AG20443 (cell line): ENCODE results near the gene TBC1D22A.

Source experiments
- DNase-seq: peaks from one replicate; pipeline ENCODE4 v3.0.0; 2012; ENCODE audit warnings: low spot score, mixed read lengths

Gene TBC1D22A

GRCh38 chr22:46795845-46796565 lies 33.6 kb downstream of the TBC1D22A start:
- DNase-seq: no peak

- DNase-seq: no peak
Observed at GRCh38 chr22:46796566-46797195, 34.2 kb downstream of the TBC1D22A start.

GRCh38 chr22:46797355-46797754 lies 34.9 kb downstream of the TBC1D22A start:
- no peak for DNase-seq

GRCh38 chr22:46798041-46798365 lies 35.6 kb downstream of the TBC1D22A start:
- DNase-seq: no peak

GRCh38 chr22:46798366-46799350 lies 36.2 kb downstream of the TBC1D22A start:
- peak; percentile 92 for DNase-seq

- DNase-seq: no peak
Observed at GRCh38 chr22:46799626-46800025, 37.2 kb downstream of the TBC1D22A start.

- no peak for DNase-seq
Observed at GRCh38 chr22:46800102-46800857, 37.8 kb downstream of the TBC1D22A start.

GRCh38 chr22:46801331-46801811 lies 38.9 kb downstream of the TBC1D22A start:
- no peak for DNase-seq

- no peak for DNase-seq
Observed at GRCh38 chr22:46801826-46802607, 39.6 kb downstream of the TBC1D22A start.

- no peak for DNase-seq
Observed at GRCh38 chr22:46802608-46803027, 40.2 kb downstream of the TBC1D22A start.

GRCh38 chr22:46803031-46803880 lies 40.8 kb downstream of the TBC1D22A start:
- peak; percentile 57 for DNase-seq

GRCh38 chr22:46803936-46804335 lies 41.5 kb downstream of the TBC1D22A start:
- no peak for DNase-seq

- no peak for DNase-seq
Observed at GRCh38 chr22:46806794-46807193, 44.3 kb downstream of the TBC1D22A start.

- DNase-seq: no peak
Observed at GRCh38 chr22:46807458-46807857, 45.0 kb downstream of the TBC1D22A start.

GRCh38 chr22:46809153-46809885 lies 46.9 kb downstream of the TBC1D22A start:
- no peak for DNase-seq

- DNase-seq: no peak
Observed at GRCh38 chr22:46810856-46811786, 48.7 kb downstream of the TBC1D22A start.

GRCh38 chr22:46812034-46812605 lies 49.7 kb downstream of the TBC1D22A start:
- no peak for DNase-seq

- DNase-seq: no peak
Observed at GRCh38 chr22:46812788-46813187, 50.3 kb downstream of the TBC1D22A start.
